Measurements from ENCODE around the gene SPATA20. TPM values are rescaled to one million over a fixed set of nuclear protein-coding genes. Genes with fewer than 3 reads are reported as not detected.

Gene SPATA20
- total RNA-seq, 1 experiment from 2014 or later, result 33.2 TPM

DNA sequence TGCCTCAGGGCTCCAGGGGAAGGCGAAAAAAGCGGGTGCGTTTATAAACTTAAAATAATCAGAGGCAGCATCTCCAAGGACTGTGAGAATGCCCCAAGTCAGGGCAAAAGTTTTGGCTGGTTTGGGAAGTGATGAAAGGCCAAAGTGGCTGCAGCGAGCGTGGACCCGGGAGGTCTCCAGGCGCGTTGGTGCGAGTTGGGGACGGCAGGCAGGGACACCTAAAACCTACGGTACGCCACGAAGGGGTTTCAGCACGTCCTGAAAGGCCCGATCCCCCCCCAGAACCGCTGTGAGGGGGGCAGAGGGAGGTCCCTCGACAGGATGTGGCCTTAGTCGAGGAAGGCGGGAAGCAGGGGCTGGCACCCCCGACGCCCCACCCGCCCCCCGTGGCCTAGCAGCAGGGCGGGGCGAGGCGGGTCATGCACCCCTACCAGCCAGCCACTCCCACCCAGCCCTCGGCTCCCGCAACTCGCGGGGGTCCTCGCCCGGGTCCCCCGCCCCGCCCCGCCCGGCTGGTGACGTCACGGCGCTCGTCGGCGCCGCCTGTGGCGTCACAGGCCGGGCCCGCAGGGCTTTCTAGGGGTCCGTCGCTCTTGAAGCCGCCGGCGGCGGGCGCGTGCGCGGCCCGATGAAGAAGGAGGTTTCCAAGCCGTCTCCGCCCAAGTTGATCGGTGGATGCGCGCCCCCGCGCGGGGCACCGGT is 39.0 kb upstream of the SPATA20 start, which contains the start of gene MYCBPAP:
TSS of gene MYCBPAP (plus strand) at position 569 of the 702 bp plus-strand sequence. CDS start 236 bp downstream, outside the sequence.
- Mint-ChIP-seq H3K36me3 (ENCODE audit: insufficient read depth, unreplicated experiment) (peaks cover 9% of the 10 kb centered on the region), H3K4me1 (ENCODE audit: low read depth, unreplicated experiment) (peaks cover 28% of the 10 kb centered on the region), H3K27me3 (ENCODE audit: unreplicated experiment) (peaks cover 17% of the 10 kb centered on the region), H3K27ac (ENCODE audit: unreplicated experiment) (no peak within 1 kb of the TSS), H3K4me3 (ENCODE audit: low read depth, unreplicated experiment) (peak within 1 kb of the TSS; percentile 76), H3K9me3 (ENCODE audit: low read depth, unreplicated experiment) (no peaks in the 10 kb centered on the region)
- DNase-seq, result peak; percentile 88
- BruUV-seq (replicated peaks), result no TSS peak
- TF ChIP-seq, protein P1, sequence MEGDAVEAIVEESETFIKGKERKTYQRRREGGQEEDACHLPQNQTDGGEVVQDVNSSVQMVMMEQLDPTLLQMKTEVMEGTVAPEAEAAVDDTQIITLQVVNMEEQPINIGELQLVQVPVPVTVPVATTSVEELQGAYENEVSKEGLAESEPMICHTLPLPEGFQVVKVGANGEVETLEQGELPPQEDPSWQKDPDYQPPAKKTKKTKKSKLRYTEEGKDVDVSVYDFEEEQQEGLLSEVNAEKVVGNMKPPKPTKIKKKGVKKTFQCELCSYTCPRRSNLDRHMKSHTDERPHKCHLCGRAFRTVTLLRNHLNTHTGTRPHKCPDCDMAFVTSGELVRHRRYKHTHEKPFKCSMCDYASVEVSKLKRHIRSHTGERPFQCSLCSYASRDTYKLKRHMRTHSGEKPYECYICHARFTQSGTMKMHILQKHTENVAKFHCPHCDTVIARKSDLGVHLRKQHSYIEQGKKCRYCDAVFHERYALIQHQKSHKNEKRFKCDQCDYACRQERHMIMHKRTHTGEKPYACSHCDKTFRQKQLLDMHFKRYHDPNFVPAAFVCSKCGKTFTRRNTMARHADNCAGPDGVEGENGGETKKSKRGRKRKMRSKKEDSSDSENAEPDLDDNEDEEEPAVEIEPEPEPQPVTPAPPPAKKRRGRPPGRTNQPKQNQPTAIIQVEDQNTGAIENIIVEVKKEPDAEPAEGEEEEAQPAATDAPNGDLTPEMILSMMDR (IDR thresholded peaks at IDR 0.05; ENCODE audit: unreplicated experiment), result no peak
- intact Hi-C loops (cut with micrococcal nuclease; ENCODE audit: unreplicated experiment), result no loop called here
- CTCF ChIA-PET, result no interaction called here

DNA sequence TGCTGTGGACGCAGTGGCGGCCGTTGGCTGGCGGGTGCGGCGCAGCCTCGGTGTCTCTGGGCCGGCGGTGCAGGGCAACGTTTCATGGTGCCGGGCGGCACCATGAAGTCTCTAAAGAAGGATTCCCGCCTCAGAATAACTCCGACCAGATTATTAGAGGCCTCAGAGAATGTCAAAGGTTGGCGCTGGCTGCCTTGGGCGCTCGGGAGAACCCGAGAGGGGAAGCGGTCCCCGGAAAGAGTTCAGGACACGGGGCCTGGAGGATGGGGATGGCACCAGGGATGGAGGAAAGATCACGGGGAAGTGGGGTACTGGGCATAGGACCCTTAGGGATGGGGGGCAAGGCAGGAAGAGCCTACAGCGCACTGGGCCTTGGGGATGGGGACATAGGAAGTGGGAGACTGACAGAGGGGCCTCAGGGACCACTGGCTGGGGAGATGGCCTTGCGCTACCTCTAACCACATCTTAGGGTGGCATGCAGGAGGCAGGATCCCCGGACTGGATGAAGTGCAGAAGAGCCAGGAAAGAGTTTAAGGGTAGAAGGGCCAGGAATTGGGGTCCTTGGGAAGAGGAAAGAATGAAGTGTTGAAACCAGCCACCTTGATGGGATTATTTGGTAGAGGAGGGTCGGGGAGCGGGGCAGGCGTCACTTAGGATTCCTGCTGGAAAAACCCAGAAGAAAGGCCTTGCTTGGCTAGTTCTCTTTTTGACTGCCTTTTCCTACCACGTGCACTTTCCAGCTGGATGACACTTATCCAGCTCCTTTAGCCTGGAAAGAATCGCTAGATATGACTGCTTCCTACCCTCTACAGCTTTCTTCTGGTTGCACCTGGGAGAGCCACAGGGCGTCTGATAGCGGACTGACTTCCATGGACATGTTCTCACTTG is 38.2 kb upstream of the SPATA20 start:
- peaks cover 9% of the 10 kb centered on the region for H3K36me3 Mint-ChIP-seq (ENCODE audit: insufficient read depth, unreplicated experiment)
- H3K9me3 Mint-ChIP-seq (ENCODE audit: low read depth, unreplicated experiment), result no peaks in the 10 kb centered on the region
- TF ChIP-seq, protein P1 (IDR thresholded peaks at IDR 0.05; ENCODE audit: unreplicated experiment), result peak; percentile 42
- peak overlapping the region; percentile 76 for H3K4me3 Mint-ChIP-seq (ENCODE audit: low read depth, unreplicated experiment)
- no peak overlapping the region for H3K27ac Mint-ChIP-seq (ENCODE audit: unreplicated experiment)
- no TSS peak for BruUV-seq (replicated peaks)
- H3K27me3 Mint-ChIP-seq (ENCODE audit: unreplicated experiment), result peaks cover 9% of the 10 kb centered on the region
- intact Hi-C loops (cut with micrococcal nuclease; ENCODE audit: unreplicated experiment), result no loop called here
- no peak for DNase-seq
- CTCF ChIA-PET, result no interaction called here
- H3K4me1 Mint-ChIP-seq (ENCODE audit: low read depth, unreplicated experiment), result peaks cover 28% of the 10 kb centered on the region

DNA sequence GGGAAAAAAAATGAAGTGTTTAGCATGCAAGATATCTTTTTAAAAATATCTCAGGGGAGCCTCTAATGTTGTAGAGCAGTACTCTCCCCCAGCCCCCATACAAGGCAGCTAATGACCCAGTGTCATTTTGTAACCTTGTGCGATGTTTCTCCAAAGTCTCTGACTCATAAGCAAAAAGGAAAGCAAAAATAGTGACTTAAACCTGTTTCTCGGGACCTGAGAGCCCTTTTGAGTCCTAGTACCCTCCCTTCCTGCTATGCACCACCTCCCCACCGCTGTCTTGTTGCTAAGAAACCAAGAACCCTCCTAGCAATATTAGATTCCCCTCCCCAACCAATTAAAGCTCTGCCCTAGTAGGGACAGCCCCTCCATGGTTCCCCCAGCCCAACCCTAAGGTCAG is 35.9 kb upstream of the SPATA20 start:
- H3K4me3 Mint-ChIP-seq (ENCODE audit: low read depth, unreplicated experiment), result no peak overlapping the region
- DNase-seq, result peak; percentile 48
- no peaks in the 10 kb centered on the region for H3K9me3 Mint-ChIP-seq (ENCODE audit: low read depth, unreplicated experiment)
- H3K4me1 Mint-ChIP-seq (ENCODE audit: low read depth, unreplicated experiment), result peaks cover 28% of the 10 kb centered on the region
- H3K27me3 Mint-ChIP-seq (ENCODE audit: unreplicated experiment), result no peaks in the 10 kb centered on the region
- H3K27ac Mint-ChIP-seq (ENCODE audit: unreplicated experiment), result peak overlapping the region; percentile 32
- intact Hi-C loops (cut with micrococcal nuclease; ENCODE audit: unreplicated experiment), result no loop called here
- CTCF ChIA-PET, result interaction anchor here (1.4 kb wide), 1 partner anchor 10 kb away, joined by 4 read pairs; no protein-coding TSS in a partner anchor
- H3K36me3 Mint-ChIP-seq (ENCODE audit: insufficient read depth, unreplicated experiment), result peaks cover 9% of the 10 kb centered on the region
- TF ChIP-seq, protein P1 (IDR thresholded peaks at IDR 0.05; ENCODE audit: unreplicated experiment), result no peak
- no TSS peak for BruUV-seq (replicated peaks)

DNA sequence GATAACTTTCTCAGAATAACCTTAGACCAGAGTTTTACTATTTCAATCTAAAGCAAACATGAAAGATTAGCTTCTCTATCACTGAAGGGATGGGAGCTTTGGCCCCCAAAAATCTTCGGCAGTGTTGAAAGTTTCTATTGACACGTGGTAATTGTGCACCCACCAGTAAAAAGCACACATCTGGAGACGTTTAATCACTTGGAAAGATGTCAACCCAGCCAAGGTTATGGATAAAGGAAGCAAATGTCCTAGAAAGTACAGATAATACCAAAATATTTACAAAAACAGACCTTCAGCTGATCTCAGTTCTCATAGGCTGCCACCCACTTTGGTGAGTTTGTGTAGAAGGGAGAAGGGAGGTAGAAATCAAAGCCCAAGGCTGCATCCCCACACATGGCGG is 33.5 kb upstream of the SPATA20 start:
- CTCF ChIA-PET, result interaction anchor here (0.6 to 0.7 kb wide), 2 partner anchors 151 to 331 kb away, joined by 3 read pairs; no protein-coding TSS in a partner anchor
- Mint-ChIP-seq H3K4me3 (ENCODE audit: low read depth, unreplicated experiment) (no peak overlapping the region), H3K36me3 (ENCODE audit: insufficient read depth, unreplicated experiment) (peaks cover 5% of the 10 kb centered on the region), H3K4me1 (ENCODE audit: low read depth, unreplicated experiment) (peaks cover 26% of the 10 kb centered on the region), H3K9me3 (ENCODE audit: low read depth, unreplicated experiment) (no peaks in the 10 kb centered on the region), H3K27ac (ENCODE audit: unreplicated experiment) (no peak overlapping the region), H3K27me3 (ENCODE audit: unreplicated experiment) (peaks cover 19% of the 10 kb centered on the region)
- TF ChIP-seq, protein P1 (IDR thresholded peaks at IDR 0.05; ENCODE audit: unreplicated experiment), result no peak
- DNase-seq, result no peak
- no TSS peak for BruUV-seq (replicated peaks)
- intact Hi-C loops (cut with micrococcal nuclease; ENCODE audit: unreplicated experiment), result no loop called here
